ENCODE results near the gene SWT1.

DNA sequence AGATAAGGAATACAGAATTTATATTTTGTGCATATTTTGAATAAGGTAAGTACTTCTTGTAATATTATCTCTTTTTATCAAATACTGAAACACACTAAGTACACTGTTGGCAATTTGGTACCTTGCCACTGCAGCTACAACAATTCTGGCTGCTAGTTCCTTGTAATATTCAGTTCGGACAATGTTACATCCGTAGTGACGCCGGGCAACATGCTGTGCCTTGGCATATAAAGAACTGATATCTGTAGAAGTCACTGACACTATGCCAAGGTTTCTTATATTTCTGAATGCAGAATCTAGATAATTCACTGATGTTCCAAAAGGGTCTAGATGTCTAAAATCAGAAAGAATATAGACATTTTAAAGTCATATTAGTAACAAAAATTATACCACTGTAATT is 17.7 kb upstream of the SWT1 start:
- TF ChIP-seq, protein P1, sequence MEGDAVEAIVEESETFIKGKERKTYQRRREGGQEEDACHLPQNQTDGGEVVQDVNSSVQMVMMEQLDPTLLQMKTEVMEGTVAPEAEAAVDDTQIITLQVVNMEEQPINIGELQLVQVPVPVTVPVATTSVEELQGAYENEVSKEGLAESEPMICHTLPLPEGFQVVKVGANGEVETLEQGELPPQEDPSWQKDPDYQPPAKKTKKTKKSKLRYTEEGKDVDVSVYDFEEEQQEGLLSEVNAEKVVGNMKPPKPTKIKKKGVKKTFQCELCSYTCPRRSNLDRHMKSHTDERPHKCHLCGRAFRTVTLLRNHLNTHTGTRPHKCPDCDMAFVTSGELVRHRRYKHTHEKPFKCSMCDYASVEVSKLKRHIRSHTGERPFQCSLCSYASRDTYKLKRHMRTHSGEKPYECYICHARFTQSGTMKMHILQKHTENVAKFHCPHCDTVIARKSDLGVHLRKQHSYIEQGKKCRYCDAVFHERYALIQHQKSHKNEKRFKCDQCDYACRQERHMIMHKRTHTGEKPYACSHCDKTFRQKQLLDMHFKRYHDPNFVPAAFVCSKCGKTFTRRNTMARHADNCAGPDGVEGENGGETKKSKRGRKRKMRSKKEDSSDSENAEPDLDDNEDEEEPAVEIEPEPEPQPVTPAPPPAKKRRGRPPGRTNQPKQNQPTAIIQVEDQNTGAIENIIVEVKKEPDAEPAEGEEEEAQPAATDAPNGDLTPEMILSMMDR (IDR thresholded peaks at IDR 0.05) = no peak
- no peak for TF ChIP-seq POLR2A (IDR thresholded peaks at IDR 0.05)
